Measurements from ENCODE around the gene LRRC73. TPM values are rescaled to one million over a fixed set of nuclear protein-coding genes. Genes with fewer than 3 reads are reported as not detected.
"Not testable (repeated sequence)": the region's sequence is repeated elsewhere in the genome, so short reads cannot be mapped to it uniquely, and the experiment has no call there.

The LRRC73 gene
- total and polyA plus RNA-seq, 2 donors (not counting 1 experiment from before 2014, with no cell fraction given) = 0.18 to 0.33 TPM

GRCh38 chr6:43467752-43468151 is 42.4 kb downstream of the LRRC73 start:
- no peak overlapping the region for H3K9ac ChIP-seq (ENCODE audit: insufficient read depth, low read length)
- H3K9me3 ChIP-seq (ENCODE audit: control insufficient read depth, insufficient read depth, low read depth, low read length) = no peaks in the 10 kb centered on the region
- no peaks in the 10 kb centered on the region for H3K79me2 ChIP-seq (ENCODE audit: control insufficient read depth, insufficient read depth, low read length)
- H3K36me3 ChIP-seq (ENCODE audit: control insufficient read depth, insufficient read depth, low read length) = no peaks in the 10 kb centered on the region
- no peak for DNase-seq (ENCODE audit: low read depth in 2 of 2)
- H4K20me1 ChIP-seq (ENCODE audit: control insufficient read depth, extremely low read depth, insufficient read depth, low read length) = no peaks in the 10 kb centered on the region
- no peak for TF ChIP-seq EZH2 (IDR thresholded peaks at IDR 0.05; ENCODE audit: low read length, missing control alignments)
- no peak for TF ChIP-seq CTCF (conservative IDR thresholded peaks at IDR 0.05 in 1 of 2, IDR thresholded peaks at IDR 0.05 in 1 of 2; ENCODE audit: low read depth in 1 of 2, low read length in 2 of 2)
- H3K4me2 ChIP-seq (ENCODE audit: extremely low read depth, insufficient read depth, low read length) = no peak overlapping the region
- H3K4me1 ChIP-seq (ENCODE audit: control insufficient read depth, extremely low read depth, insufficient read depth, low read length) = no peaks in the 10 kb centered on the region
- no peak overlapping the region for H2AFZ ChIP-seq (ENCODE audit: low read length)
- no peak overlapping the region for H3K27ac ChIP-seq (ENCODE audit: insufficient read depth, low read length)
- H3K27me3 ChIP-seq (ENCODE audit: control insufficient read depth, insufficient read depth, low read length) = peaks cover 9% of the 10 kb centered on the region
- H3K4me3 ChIP-seq (replicated peaks in 1 of 4; ENCODE audit: control extremely low read depth in 1 of 4, insufficient read depth in 1 of 4, low read depth in 3 of 4, low read length in 4 of 4) = no peak overlapping the region

- not testable (repeated sequence) for H3K9ac ChIP-seq (ENCODE audit: insufficient read depth, low read length); H3K36me3 ChIP-seq (ENCODE audit: control insufficient read depth, insufficient read depth, low read length); H3K27me3 ChIP-seq (ENCODE audit: control insufficient read depth, insufficient read depth, low read length); H3K4me1 ChIP-seq (ENCODE audit: control insufficient read depth, extremely low read depth, insufficient read depth, low read length); H3K4me2 ChIP-seq (ENCODE audit: extremely low read depth, insufficient read depth, low read length); H3K27ac ChIP-seq (ENCODE audit: insufficient read depth, low read length); DNase-seq (ENCODE audit: low read depth in 2 of 2); H3K4me3 ChIP-seq (replicated peaks in 1 of 4; ENCODE audit: control extremely low read depth in 1 of 4, insufficient read depth in 1 of 4, low read depth in 3 of 4, low read length in 4 of 4); H4K20me1 ChIP-seq (ENCODE audit: control insufficient read depth, extremely low read depth, insufficient read depth, low read length); H2AFZ ChIP-seq (ENCODE audit: low read length); H3K9me3 ChIP-seq (ENCODE audit: control insufficient read depth, insufficient read depth, low read depth, low read length); H3K79me2 ChIP-seq (ENCODE audit: control insufficient read depth, insufficient read depth, low read length)
Observed at GRCh38 chr6:43467265-43467664, 42.9 kb downstream of the LRRC73 start.

GRCh38 chr6:43465948-43466347 is 44.2 kb downstream of the LRRC73 start:
- H3K79me2 ChIP-seq (ENCODE audit: control insufficient read depth, insufficient read depth, low read length) = no peaks in the 10 kb centered on the region
- no peak overlapping the region for H3K27ac ChIP-seq (ENCODE audit: insufficient read depth, low read length)
- H3K36me3 ChIP-seq (ENCODE audit: control insufficient read depth, insufficient read depth, low read length) = no peaks in the 10 kb centered on the region
- peaks cover 11% of the 10 kb centered on the region for H3K27me3 ChIP-seq (ENCODE audit: control insufficient read depth, insufficient read depth, low read length)
- no peaks in the 10 kb centered on the region for H3K9me3 ChIP-seq (ENCODE audit: control insufficient read depth, insufficient read depth, low read depth, low read length)
- no peak overlapping the region for H3K4me3 ChIP-seq (replicated peaks in 1 of 4; ENCODE audit: control extremely low read depth in 1 of 4, insufficient read depth in 1 of 4, low read depth in 3 of 4, low read length in 4 of 4)
- H4K20me1 ChIP-seq (ENCODE audit: control insufficient read depth, extremely low read depth, insufficient read depth, low read length) = no peaks in the 10 kb centered on the region
- TF ChIP-seq EZH2 (IDR thresholded peaks at IDR 0.05; ENCODE audit: low read length, missing control alignments) (no peak), CTCF (conservative IDR thresholded peaks at IDR 0.05 in 1 of 2, IDR thresholded peaks at IDR 0.05 in 1 of 2; ENCODE audit: low read depth in 1 of 2, low read length in 2 of 2) (no peak)
- no peaks in the 10 kb centered on the region for H3K4me1 ChIP-seq (ENCODE audit: control insufficient read depth, extremely low read depth, insufficient read depth, low read length)
- no peak overlapping the region for H2AFZ ChIP-seq (ENCODE audit: low read length)
- H3K9ac ChIP-seq (ENCODE audit: insufficient read depth, low read length) = no peak overlapping the region
- H3K4me2 ChIP-seq (ENCODE audit: extremely low read depth, insufficient read depth, low read length) = no peak overlapping the region
- DNase-seq (ENCODE audit: low read depth in 2 of 2) = no peak

Measured in fibroblast of lung (primary cell).